SK-N-SH treated with all-trans-retinoic acid at 6 μM for 48 hours (cell line): Measurements from ENCODE around the gene PRKCE.

ENCODE experiments used
- ATAC-seq: fragments of 200-7000 bp; cut with Tn5 transposase; 3 replicates; pipeline ENCODE4 v1.9.1; 2020; ENCODE audit warnings: mild to moderate bottlenecking, moderate library complexity
- ARNTL ChIP-seq: fragments of 450-650 bp; formaldehyde crosslinking; IDR thresholded peaks from 2 replicates; pipeline ENCODE4 v1.5.0; 2020; ENCODE audit warnings: low read depth, mild to moderate bottlenecking, moderate library complexity, borderline replicate concordance
- BACH2 ChIP-seq: fragments of 250-450 bp; sonication (Bioruptor Pico); IDR thresholded peaks from 2 replicates; pipeline ENCODE4 v1.9.0; 2021; ENCODE audit warnings: mild to moderate bottlenecking, borderline replicate concordance
- CREB5 ChIP-seq: fragments of 250-450 bp; sonication (Bioruptor Pico); IDR thresholded peaks from 2 replicates; pipeline ENCODE4 v1.5.1; 2020; ENCODE audit warnings: low read depth, mild to moderate bottlenecking, moderate library complexity
- CSRNP3 ChIP-seq: fragments of 250-450 bp; sonication (Bioruptor Pico); IDR thresholded peaks from 2 replicates; pipeline ENCODE4 v1.5.1; 2021; ENCODE audit warnings: mild to moderate bottlenecking, moderate library complexity
- ESRRG ChIP-seq: fragments of 250-450 bp; sonication (Bioruptor Pico); IDR thresholded peaks from 2 replicates; pipeline ENCODE4 v1.6.1; 2021; ENCODE audit warnings: mild to moderate bottlenecking
- GLIS3 ChIP-seq: fragments of 250-450 bp; sonication (Bioruptor Pico); IDR thresholded peaks from 2 replicates; pipeline ENCODE4 v1.5.0; 2020; ENCODE audit warnings: mild to moderate bottlenecking, moderate library complexity
- OSR1 ChIP-seq: fragments of 250-450 bp; sonication (Bioruptor Pico); IDR thresholded peaks from 2 replicates; pipeline ENCODE4 v1.8.0; 2022; ENCODE audit warnings: moderate library complexity, mild to moderate bottlenecking, inconsistent platforms
- PPARA ChIP-seq: fragments of 250-450 bp; sonication (Bioruptor Pico); IDR thresholded peaks from 2 replicates; pipeline ENCODE4 v1.5.0; 2020; ENCODE audit warnings: mild to moderate bottlenecking, borderline replicate concordance
- RARB ChIP-seq: fragments of 250-450 bp; sonication (Bioruptor Pico); IDR thresholded peaks from 2 replicates; pipeline ENCODE4 v1.8.0; 2021; ENCODE audit warnings: mild to moderate bottlenecking, moderate library complexity
- SNAI2 ChIP-seq: fragments of 250-450 bp; sonication (Bioruptor Pico); IDR thresholded peaks from 2 replicates; pipeline ENCODE4 v1.5.0; 2020; ENCODE audit warnings: mild to moderate bottlenecking, moderate library complexity
- TOX ChIP-seq: fragments of 250-450 bp; sonication (Bioruptor Pico); IDR thresholded peaks from 2 replicates; pipeline ENCODE4 v1.8.0; 2021; ENCODE audit warnings: mild to moderate bottlenecking, moderate library complexity, borderline replicate concordance
- TSHZ2 ChIP-seq: fragments of 250-450 bp; sonication (Bioruptor Pico); IDR thresholded peaks from 2 replicates; pipeline ENCODE4 v1.5.0; 2020; ENCODE audit warnings: mild to moderate bottlenecking, moderate library complexity
- ZC3H10 ChIP-seq: fragments of 250-450 bp; sonication (Bioruptor Pico); IDR thresholded peaks from 2 replicates; pipeline ENCODE4 v1.5.1; 2021; ENCODE audit warnings: mild to moderate bottlenecking, moderate library complexity
- ZFP3 ChIP-seq: fragments of 250-450 bp; sonication (Bioruptor Pico); IDR thresholded peaks from 2 replicates; pipeline ENCODE4 v1.5.0; 2020; ENCODE audit warnings: mild to moderate bottlenecking, moderate library complexity
- ZFP30 ChIP-seq: fragments of 450-650 bp; formaldehyde crosslinking; IDR thresholded peaks from 2 replicates; pipeline ENCODE4 v1.5.0; 2022; ENCODE audit warnings: mild to moderate bottlenecking, moderate library complexity
- ZNF565 ChIP-seq: fragments of 450-650 bp; formaldehyde crosslinking; conservative IDR thresholded peaks from 2 replicates; pipeline ENCODE4 v1.5.0; 2020; ENCODE audit warnings: low read depth, mild to moderate bottlenecking, moderate library complexity
- ZNF70 ChIP-seq: fragments of 450-650 bp; formaldehyde crosslinking; IDR thresholded peaks from 2 replicates; pipeline ENCODE4 v1.5.0; 2020; ENCODE audit warnings: mild to moderate bottlenecking, moderate library complexity
- ZNF8 ChIP-seq: fragments of 450-650 bp; formaldehyde crosslinking; IDR thresholded peaks from 2 replicates; pipeline ENCODE4 v1.5.0; 2020; ENCODE audit warnings: mild to moderate bottlenecking, moderate library complexity

Gene PRKCE

GRCh38 chr2:45610281-45611019 is 41.0 kb upstream of the PRKCE start (continued):
- TF ChIP-seq TSHZ2 (CRISPR knock-in tag): no peak

- TF ChIP-seq ZNF565 (CRISPR knock-in tag): 0 out of 2 replicates have a peak, but pooled peaks have one; percentile 49
- no peak for TF ChIP-seq RARB
- no peak for TF ChIP-seq ZFP30 (CRISPR knock-in tag)
- 0 out of 2 replicates have a peak, but pooled peaks have one; percentile 17 for TF ChIP-seq ZNF8 (CRISPR knock-in tag)
- peak; percentile 60; the same call in 1 of the 2 replicates for TF ChIP-seq ESRRG (CRISPR knock-in tag)
- no peak for TF ChIP-seq BACH2 (CRISPR knock-in tag)
- peak; percentile 98 for ATAC-seq
Observed at GRCh38 chr2:45611020-45611859, 40.2 kb upstream of the PRKCE start, which contains the start of gene SRBD1. Gene SRBD1 (minus strand): TSS chr2:45611267. CDS start chr2:45605441, 5,826 bp downstream.

- TF ChIP-seq OSR1 (CRISPR knock-in tag) (no peak), TOX (CRISPR knock-in tag) (no peak), TSHZ2 (CRISPR knock-in tag) (no peak), GLIS3 (CRISPR knock-in tag) (no peak), ZNF565 (CRISPR knock-in tag) (no peak), PPARA (CRISPR knock-in tag) (no peak), SNAI2 (no peak), CSRNP3 (CRISPR knock-in tag) (no peak)
Observed at GRCh38 chr2:45612285-45612684, 39.2 kb upstream of the PRKCE start.

GRCh38 chr2:45612731-45613130 is 38.7 kb upstream of the PRKCE start:
- no peak for ATAC-seq
- TF ChIP-seq RARB: no peak
- TF ChIP-seq TSHZ2 (CRISPR knock-in tag): no peak
- no peak for TF ChIP-seq CSRNP3 (CRISPR knock-in tag)
- no peak for TF ChIP-seq ZNF8 (CRISPR knock-in tag)
- TF ChIP-seq ZC3H10 (CRISPR knock-in tag): no peak
- TF ChIP-seq CREB5 (CRISPR knock-in tag): no peak
- no peak for TF ChIP-seq ZNF70 (CRISPR knock-in tag)
- no peak for TF ChIP-seq BACH2 (CRISPR knock-in tag)
- TF ChIP-seq ZFP3: no peak
- TF ChIP-seq GLIS3 (CRISPR knock-in tag): no peak
- no peak for TF ChIP-seq ARNTL (CRISPR knock-in tag)
- TF ChIP-seq TOX (CRISPR knock-in tag): no peak
- no peak for TF ChIP-seq ESRRG (CRISPR knock-in tag)
- TF ChIP-seq, all 23 proteins: peak for 0

More at GRCh38 chr2:45612285-45612684, 39.2 kb upstream of the PRKCE start:
- ATAC-seq: no peak
